Dermis blood vessel endothelial cell (primary cell): Measurements from ENCODE around the gene PAF1. TPM values are rescaled to one million over a fixed set of nuclear protein-coding genes. Genes with fewer than 3 reads are reported as not detected.
A peak's percentile ranks its signal among the peaks of the same experiment; 100 is the strongest.

Source experiments
- DNase-seq: peaks from one replicate; pipeline ENCODE4 v3.0.0; 2010
- total RNA-seq: library from RNA; depleted of rRNA; stranded (reverse); fragments of >200 nt; gene quantifications from 2 replicates; pipeline ENCODE4 v1.2.3, GENCODE V29; 2014

PAF1 gene
- 29.5 and 34.2 TPM in 2 replicates for total RNA-seq

- peak; percentile 100 for DNase-seq
Observed at GRCh38 chr19:39390751-39391437, at the start of gene PAF1, which contains the start of gene MED29. Gene PAF1 (minus strand): TSS chr19:39391106. CDS start chr19:39390864, 242 bp downstream. Gene MED29 (plus strand): TSS chr19:39391378. CDS start chr19:39391423, 45 bp downstream.

- no peak for DNase-seq
Observed at GRCh38 chr19:39438270-39438934, 47.5 kb upstream of the PAF1 start.

GRCh38 chr19:39436350-39436716 lies 45.4 kb upstream of the PAF1 start:
- no peak for DNase-seq

- peak; percentile 99 for DNase-seq
Observed at GRCh38 chr19:39435499-39436349, 44.8 kb upstream of the PAF1 start, which contains the start of gene RPS16. Gene RPS16 (minus strand): TSS chr19:39435949. CDS start chr19:39435895, 54 bp downstream.

GRCh38 chr19:39434123-39435076 lies 43.5 kb upstream of the PAF1 start:
- no peak for DNase-seq

- no peak for DNase-seq
Observed at GRCh38 chr19:39433480-39434079, 42.7 kb upstream of the PAF1 start.

GRCh38 chr19:39432677-39433025 lies 41.7 kb upstream of the PAF1 start:
- DNase-seq = no peak

- DNase-seq = peak; percentile 100
Observed at GRCh38 chr19:39430675-39431593, 40.0 kb upstream of the PAF1 start.

GRCh38 chr19:39428283-39429112 lies 37.6 kb upstream of the PAF1 start:
- DNase-seq = peak; percentile 88

GRCh38 chr19:39427707-39428106 lies 36.8 kb upstream of the PAF1 start:
- no peak for DNase-seq

GRCh38 chr19:39426170-39426569 lies 35.3 kb upstream of the PAF1 start:
- no peak for DNase-seq

- DNase-seq = no peak
Observed at GRCh38 chr19:39425744-39426143, 34.8 kb upstream of the PAF1 start.

GRCh38 chr19:39424934-39425333 lies 34.0 kb upstream of the PAF1 start:
- no peak for DNase-seq

GRCh38 chr19:39423258-39424086 lies 32.6 kb upstream of the PAF1 start:
- no peak for DNase-seq

GRCh38 chr19:39422020-39422419 lies 31.1 kb upstream of the PAF1 start:
- no peak for DNase-seq

GRCh38 chr19:39420769-39421168 lies 29.9 kb upstream of the PAF1 start:
- no peak for DNase-seq

GRCh38 chr19:39419003-39419402 lies 28.1 kb upstream of the PAF1 start:
- no peak for DNase-seq

- DNase-seq = no peak
Observed at GRCh38 chr19:39417463-39418181, 26.7 kb upstream of the PAF1 start.
